Left forelimb (tissue), 1 donor: ENCODE results near the gene SSH2.

Experiments used
- DNase-seq: peaks from one replicate; pipeline ENCODE4 v3.0.0-alpha.2; 2018; ENCODE audit warnings: low spot score

SSH2 gene

GRCh38 chr17:29838961-29839360 is 91.1 kb downstream of the SSH2 start:
- no peak for DNase-seq

DNA sequence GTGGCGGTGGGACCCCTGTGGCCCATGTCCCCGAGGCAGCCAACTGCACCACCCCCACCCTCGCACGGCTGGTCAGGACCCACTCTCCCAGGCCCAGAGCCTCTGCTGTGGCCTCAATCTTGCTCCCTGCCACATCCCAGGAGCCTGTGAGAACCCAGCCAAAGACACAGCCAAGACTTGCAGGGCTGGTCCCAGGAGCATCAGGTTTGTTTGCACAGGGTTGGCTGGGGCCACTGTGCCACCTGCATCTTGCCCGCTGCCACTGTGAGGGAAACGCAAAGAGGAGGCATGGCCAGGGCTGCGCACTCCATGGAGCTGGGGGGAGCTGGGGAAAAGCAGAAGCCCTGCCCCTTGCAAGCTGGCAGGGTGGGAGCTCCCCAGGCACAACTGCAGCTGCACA is 92.5 kb downstream of the SSH2 start:
- no peak for DNase-seq

DNA sequence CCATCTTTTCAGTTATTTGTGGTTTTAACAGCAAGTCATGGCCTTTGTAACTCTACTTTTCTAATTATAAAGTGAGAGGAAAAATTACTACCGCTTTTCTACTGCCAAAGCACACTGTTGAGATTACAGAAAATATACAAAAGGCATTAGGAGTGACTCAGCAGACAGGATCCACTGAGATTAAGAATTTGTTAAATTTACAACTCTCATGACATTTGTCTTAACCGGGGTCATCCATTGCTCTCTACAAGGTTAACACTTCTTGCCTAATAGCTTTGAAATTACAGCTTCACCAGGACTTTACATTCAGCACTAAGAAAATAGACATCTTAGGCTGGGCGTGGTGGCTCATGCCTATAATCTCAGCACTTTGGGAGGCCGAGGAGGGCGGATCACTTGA is 93.4 kb downstream of the SSH2 start:
- no peak for DNase-seq

GRCh38 chr17:29835435-29836351 is 94.3 kb downstream of the SSH2 start:
- no peak for DNase-seq

DNA sequence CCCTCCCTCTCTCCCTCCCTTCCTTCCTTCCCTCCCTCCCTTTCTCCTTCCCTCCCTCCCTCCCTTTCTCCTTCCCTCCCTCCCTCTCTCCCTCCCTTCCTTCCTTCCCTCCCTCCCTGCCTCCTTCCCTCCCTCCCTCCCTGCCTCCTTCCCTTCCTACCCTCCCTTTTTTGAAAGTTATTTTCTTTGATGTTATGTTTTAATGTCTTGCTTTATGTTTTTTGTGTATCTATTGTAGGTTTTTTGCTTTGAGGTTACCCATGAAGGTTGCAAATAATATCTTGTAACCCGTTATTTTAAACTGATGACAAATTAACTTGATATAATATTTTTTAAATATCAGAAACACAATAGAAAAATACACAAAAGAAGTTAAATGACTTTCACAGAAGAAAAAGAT is 96.2 kb downstream of the SSH2 start:
- no peak for DNase-seq

DNA sequence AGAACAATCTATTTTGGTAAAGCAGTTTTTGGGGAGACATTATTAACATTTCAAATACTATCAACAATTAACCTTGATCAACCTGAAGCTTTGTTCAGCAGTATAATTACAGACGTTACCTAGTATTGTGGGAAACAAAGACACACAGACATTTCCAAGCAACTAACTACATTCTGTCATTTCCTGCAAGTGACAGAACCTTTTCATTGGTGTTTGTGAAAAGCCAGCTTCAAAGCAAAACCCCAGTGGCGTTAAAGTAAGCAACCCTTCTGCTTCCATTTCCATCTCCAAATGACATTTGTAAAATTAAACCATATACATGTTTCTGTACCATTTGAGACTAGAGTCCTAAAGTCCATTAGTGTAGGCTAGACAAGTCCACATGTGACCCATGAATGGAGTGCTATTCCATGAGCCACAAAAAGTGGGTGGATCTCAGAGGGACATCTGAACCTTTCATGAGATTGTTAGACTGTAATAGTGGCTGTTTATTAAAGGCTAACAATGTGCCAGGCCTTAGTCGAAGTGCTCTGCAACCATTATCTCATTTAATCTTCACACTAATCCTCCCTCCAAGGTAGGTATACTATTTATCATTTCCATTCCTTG is 101.2 kb downstream of the SSH2 start:
- no peak for DNase-seq

DNA sequence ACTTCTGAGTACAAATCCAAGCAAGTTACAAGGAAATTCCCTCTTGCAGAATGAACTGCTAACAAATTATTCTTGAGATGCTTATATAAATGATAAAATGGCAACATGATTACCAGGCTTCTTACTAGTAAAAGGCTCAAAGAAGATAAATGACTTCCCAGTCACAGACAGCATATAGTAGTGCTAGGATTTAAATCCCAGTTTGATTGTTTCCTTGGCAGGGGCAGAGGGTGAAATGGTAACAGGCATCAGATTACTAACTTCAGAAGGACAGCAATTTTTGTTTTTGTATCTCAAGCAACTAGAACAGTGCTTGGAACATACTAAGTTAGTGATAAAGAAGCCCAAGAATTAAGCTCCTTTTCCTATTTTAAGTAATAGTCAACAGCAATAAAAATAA is 102.8 kb downstream of the SSH2 start:
- no peak for DNase-seq

- no peak for DNase-seq
These were observed 103.8 kb downstream of the SSH2 start for GRCh38 chr17:29826114-29826692.

DNA sequence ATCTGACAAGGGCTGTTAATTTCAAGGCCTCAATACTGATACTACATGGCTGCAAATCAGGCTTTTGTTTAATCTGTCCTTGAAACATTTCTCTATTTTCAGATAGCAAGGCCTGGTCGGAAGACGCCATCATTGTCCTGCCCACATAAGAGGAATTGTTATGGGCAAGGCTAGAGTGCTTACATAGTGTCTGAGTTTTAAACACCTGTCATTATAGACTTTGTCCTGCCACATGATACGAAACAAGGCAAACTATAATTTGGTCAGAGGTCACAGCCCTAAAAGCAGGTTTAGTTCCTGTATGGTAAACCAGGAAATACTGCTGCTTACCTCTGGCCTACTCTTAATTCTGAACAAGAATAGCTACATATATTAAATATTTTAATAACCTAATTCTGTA is 104.4 kb downstream of the SSH2 start:
- DNase-seq = no peak

- no peak for DNase-seq
These were observed 108.1 kb downstream of the SSH2 start for GRCh38 chr17:29821897-29822296.

DNA sequence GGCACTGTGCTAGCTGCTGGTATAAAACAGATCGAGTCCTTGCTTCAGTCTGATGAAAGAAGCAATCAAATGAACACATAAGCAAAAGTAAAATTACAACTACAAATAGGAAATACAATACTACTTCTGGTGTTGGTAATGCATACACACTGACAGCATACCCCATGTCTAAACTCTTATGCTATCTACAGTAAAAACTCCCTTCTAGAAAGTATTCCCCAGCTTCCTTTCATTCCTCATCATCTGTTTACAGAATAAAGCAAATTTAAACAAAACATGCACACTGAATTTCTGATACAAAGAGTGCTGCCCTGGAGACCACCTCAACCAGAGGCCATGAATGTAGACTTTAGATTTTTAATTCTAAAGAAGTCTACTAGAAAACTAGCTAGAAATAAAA is 109.6 kb downstream of the SSH2 start:
- no peak for DNase-seq

- no peak for DNase-seq
These were observed 122.3 kb downstream of the SSH2 start for GRCh38 chr17:29807520-29808361.

DNA sequence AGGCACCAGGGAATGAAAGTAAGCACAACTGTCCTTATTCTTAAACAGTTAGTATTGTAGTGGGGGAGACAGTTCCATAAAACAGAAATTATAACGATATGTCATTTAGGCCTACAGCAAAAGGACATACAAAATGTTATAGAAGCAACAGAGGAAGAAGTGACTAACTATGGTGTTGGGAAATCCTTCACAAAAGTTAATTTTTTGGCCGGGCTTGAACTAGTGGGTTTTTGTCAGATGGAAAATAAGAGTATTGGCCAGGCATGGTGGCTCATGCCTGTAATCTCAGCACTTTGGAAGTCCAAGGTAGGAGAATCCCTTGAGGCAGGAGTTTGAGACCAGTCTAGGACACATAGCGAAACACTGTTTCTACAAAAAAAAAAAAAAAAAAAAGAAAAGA is 127.8 kb downstream of the SSH2 start:
- DNase-seq = no peak

DNA sequence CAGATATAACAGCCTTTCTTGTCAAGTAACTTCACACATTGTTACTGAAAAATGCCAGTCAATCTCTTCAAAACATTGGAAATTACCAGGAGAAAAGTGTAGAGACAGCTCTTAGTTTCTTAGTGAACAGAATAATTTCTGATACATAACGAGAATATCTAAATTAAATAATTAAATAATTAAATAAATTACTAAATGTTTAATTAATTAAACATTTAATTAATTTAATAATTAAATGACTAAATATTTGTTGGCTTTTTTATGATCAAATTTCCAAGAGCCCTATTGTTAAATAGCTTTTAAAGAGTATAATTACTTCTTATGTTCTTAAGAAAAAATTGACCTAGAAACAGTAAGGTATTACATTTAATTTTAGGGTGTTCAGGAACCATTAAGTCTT is 129.6 kb downstream of the SSH2 start:
- no peak for DNase-seq

- no peak for DNase-seq
These were observed 133.4 kb downstream of the SSH2 start for GRCh38 chr17:29796652-29797051.

- no peak for DNase-seq
These were observed 136.5 kb downstream of the SSH2 start for GRCh38 chr17:29793501-29793900.

DNA sequence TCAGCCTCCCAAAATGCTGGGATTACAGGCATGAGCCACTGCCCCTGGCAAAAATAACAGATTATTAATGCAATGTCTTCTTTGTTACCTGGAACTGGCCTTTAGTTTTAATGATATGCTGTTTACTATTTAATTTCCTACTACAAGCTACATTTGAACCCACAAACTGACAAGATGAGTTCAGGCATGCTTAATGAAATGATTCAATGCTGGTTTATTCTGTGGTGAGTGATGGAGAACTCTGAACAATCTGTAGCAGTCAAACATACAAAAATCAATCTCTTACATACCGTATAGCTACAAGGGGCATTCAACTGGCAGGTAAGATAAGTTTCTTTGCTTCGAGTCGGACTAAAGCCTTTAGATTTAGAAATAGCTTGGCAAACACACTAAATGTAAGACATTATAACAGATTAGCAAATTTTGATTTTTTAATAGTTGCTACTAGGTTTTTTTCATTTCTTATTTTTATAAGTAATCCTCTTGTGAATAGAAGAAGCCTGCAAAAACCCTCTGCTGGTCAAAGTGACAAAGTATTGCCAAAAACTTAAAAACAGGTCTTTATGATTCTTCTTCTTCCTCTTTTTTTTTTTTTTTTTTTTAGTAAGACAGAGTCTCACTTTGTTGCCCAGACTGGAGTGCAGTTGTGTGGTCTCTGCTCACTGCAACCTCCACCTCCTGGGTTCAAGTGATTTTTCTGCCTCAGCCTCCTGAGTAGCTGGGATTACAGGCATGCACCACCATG is 138.5 kb downstream of the SSH2 start:
- DNase-seq = no peak

DNA sequence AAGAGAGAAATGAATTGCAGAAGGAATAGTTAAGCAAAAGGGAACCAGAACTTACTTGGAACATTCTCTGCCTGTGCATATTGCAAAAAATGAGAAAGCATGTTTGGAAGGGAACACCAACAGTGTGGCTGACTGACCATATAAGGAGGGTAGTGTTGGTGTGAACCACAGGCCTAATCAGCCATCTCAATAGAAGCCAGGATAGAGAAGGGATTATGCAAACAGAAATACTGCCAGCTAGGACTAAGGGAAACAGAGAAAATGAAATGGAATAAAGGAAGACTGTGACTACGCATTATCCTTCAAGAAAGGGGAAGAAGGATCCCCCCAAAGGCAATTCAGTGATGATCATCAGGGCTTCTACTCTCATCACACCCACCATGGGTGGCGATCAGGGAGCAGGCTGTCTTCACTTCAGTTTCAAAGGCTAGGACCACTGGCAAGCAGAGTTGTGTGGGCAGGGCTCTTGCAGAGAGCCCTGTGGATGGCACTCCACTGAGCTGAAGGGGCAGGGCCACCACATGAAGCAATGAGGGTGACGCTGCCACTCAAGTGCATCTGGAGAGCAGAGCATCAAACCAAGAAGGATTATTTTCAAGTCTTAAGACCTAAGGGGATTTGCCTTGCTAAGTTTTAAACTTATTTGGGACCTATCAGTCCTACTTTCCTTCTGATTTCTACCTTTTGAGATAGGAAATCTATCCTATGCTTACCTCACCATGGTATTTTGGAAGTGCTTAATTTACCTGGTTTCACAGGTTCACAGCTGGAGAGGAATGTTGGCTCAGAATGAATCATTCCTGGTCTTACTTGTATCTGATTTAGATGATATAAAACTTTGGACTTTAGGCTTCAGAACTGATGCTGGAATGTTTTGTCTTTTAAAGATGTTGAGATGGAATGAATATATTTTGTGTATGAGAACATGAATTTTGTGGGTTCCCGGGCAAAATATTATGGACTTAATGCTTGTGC is 140.5 kb downstream of the SSH2 start:
- no peak for DNase-seq

DNA sequence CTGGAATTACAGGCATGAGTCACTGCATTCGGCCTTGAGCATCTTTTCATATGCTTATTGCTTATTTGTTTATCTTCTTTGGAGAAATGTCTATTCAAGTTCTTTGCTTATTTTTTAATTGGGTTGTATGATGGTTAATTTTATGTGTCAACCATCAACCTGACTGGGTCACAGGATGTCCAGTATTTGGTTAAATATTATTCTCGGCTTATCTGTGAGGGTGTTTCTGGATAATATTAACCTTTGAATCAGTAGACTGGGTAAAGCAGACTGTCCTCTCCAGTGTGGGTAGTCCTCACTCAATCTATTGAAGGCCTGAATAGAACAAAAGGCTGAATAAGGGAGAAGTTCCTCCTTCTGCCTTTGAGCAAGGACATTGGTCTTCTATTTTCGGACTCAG is 142.0 kb downstream of the SSH2 start:
- DNase-seq = no peak

DNA sequence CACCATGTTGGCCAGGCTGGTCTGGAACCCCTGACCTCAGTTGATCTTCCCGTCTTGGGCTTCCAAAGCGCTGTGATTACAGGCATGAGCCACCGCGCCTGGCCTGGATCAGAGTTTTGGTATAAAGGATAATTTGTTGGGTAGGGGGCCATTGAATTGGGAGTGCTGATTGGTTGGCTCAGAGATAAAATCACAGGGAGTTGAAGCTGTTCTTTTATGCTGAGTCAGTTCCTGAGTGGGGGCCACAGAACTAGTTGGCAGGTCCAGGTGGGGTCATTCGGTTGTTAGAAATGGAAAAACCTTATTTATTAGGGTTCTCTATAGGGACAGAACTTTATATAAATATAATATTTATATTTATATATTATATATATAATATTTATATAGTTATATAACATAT is 147.1 kb downstream of the SSH2 start:
- DNase-seq = no peak
